HG02588 (cell line): ENCODE data around the gene DNASE1L2.

ENCODE experiments used
- ATAC-seq: cut with Tn5 transposase; IDR thresholded peaks from one replicate; pipeline ENCODE4 v1.9.1; 2021; ENCODE audit warnings: mild to moderate bottlenecking, moderate library complexity; ENCODE audit not compliant: unreplicated experiment

The DNASE1L2 gene

DNA sequence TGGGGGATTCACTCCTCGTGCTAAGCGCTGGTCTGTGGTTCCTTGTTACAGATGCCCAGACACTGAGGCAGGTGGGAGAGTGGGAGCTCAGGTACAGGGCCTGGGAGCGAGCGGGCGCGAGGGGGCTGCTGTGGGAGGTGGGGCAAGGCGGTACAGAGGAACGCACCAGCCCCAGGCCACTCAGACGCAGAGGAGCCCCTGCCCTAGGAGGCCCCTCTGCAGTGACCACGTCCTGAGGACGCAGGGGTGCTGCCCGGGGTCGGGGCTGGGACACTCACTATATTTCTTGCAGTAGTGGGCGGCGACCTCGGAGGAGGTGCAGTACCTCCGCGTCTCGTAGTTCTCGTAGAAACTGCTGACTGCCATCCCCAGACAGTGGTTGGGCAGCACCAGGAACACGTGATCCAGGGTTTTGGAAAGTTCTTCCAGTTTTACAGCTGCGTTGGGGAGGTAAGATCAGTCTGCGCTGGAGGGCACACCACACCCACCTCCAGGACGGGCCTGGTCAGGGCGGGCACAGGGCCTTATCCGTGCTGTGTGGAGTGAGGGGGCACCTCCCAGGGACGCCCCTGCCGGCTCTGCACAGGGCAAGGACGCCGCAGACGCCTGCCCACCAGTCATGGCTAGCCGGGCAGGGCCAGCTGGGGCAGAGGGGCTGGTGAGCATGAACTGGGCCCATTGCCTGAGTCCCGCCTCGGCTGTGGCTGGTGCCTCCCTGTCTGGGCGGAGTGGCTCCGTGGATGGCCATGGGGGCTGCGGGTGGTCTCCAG lies 47.9 kb downstream of the DNASE1L2 start:
- ATAC-seq: no peak

DNA sequence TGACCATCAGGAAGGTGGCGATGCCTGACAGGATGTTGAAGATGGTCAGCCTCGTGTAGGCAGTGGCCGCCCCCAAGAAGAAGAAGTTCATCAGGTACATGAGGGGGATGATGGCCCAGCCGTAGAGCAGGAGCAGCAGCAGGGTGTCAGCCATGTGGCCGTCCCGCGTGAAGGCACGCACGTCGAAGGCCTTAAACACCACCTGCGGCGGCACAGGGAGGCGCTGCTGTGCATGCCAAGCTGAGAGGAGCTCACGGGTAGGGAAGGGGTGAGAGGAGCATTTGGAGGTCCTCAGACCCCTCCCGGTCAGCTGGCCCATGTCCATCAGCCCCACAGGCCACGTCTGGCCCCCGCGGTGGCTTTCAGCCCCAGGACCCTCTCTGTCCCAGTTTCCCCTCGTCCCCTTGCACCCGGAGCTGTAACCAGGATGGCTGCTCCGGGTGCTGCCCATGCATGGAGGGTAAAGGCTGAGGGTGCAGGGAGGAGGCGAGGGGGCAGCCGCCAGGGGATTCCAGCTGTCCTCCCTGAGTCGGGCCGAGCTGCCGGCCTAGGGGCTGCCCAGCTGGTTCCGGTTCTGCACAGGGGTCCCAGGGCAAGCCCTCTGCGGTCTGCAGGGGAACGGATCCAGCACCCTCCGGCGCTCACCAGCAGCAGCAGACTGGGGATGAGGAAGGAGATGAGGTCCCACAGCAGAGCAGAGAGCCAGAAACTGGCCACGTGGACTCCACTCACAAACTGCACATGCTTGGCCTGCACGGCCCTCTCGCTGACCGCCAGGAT lies 48.7 kb downstream of the DNASE1L2 start:
- ATAC-seq: no peak

DNA sequence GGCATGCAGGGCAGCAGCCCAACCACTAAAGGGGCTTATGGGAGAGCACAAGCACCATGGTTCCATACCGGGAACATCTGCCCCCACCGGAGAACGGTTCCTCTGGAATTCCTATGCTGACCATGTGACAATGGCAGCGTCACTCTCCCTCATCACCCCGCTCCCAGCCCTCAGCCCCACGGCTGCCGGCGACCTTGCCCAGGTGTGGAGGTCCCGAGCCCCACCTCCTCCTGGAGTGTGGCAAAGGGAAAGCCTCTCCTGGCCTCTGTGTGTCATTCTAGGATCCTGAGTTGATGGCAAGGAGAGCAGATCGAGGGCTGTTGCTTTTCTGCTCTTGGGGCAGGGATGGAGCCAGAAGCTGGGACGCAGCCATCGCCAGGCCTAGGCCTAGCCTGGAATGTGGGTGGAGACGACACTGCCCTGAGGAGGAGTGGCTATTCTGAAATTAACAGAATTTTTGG lies 49.5 kb downstream of the DNASE1L2 start:
- ATAC-seq: no peak

DNA sequence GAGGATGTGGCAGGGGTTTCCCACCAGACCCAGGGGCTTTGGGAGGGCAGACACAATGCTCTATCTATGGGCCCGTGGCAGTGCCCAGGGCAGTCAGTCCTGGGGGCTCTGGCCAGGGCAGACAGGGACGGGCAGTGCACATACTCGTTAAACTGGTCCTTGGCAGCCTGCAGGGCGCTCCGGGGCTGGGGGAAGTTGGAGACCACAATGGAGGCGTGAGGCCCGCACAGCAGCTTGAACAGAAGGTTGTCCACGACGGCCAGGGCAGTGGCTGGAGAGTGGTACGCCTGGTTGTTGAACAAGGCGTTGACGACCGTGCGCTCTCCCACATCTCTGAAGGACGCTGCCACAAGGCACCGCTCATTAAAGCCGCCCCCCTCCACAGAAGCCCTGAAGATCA lies 50.3 kb downstream of the DNASE1L2 start:
- ATAC-seq: no peak

DNA sequence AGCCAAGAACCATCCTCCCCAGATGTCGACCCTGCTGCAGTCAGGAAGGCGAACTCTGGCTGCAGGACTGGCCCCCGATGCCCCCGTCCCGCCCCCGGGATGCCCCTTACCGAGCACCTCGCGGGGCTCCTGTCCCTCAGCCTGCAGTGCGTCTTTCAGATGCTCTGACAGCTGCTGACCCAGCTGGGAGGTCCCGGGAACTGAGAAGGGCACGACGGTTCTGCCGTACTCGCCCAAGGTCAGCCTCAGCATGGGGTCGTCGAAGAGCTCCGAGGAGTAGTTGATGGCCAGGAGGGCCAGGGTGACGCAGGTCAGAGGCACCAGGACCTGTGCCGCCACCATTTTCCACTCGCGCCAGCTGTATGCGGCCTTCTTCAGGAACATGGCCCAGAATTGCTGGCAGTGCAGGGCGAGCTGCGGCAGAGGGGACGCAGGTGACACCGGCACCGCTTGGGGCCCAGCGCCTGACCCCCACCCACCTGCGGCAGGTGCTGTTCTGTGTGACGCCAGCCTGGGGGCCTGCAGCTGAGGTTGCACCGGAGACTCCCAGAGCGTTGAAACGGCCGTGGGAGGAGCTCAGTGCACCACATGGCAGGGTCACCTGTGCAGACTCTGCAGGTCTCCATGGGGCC lies 51.8 kb downstream of the DNASE1L2 start:
- no peak for ATAC-seq
